ENCODE measurements around the gene WDCP.

The WDCP gene

DNA sequence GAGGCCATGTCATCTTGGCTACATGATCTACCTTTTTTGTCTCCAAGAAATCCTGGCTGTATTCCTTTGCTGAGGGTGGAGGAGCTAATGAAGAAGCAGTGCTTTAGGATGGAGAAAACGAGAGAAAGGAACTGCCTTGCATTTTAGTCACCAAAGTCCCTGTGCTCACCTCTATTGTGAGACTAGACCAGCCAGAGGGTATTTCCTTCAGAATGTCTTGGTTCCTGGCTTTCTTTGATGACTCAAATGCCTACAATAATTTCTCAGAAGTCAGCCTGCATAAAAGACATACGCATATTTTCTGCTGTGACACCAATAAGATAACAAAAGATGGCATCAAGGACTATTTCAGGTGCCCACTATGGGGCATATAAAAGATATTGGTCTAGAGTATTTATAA lies 18.1 kb upstream of the WDCP start:
- Histone ChIP-seq H3K79me1 (ENCODE audit: low read depth, low read length) (no peaks in the 10 kb centered on the region), H3K4me1 (ENCODE audit: control insufficient read depth in 2 of 2, insufficient read depth in 1 of 2, low read depth in 1 of 2, low read length in 2 of 2) (no peaks in the 10 kb centered on the region), H3K23ac (ENCODE audit: low read depth, low read length, poor library complexity) (no peak overlapping the region), H3K27me3 (ENCODE audit: control insufficient read depth in 3 of 3, insufficient read depth in 3 of 3, low read depth in 1 of 3, low read length in 3 of 3) (no peaks in the 10 kb centered on the region), H2BK5ac (ENCODE audit: low read length) (no peak overlapping the region), H3K18ac (ENCODE audit: low read length) (no peak overlapping the region), H2BK12ac (ENCODE audit: low read length) (no peak overlapping the region), H3K4me2 (ENCODE audit: insufficient read depth, low read length, poor library complexity, severe bottlenecking) (no peak overlapping the region), H3K9ac (ENCODE audit: low read depth, low read length, poor library complexity) (no peak overlapping the region), H3K4ac (ENCODE audit: low read length) (no peak overlapping the region), H3K4me3 (ENCODE audit: low read length in 2 of 2) (no peak overlapping the region), H2AK5ac (ENCODE audit: low read depth, low read length) (no peak overlapping the region), H4K91ac (ENCODE audit: low read depth, low read length, poor library complexity) (no peak overlapping the region), H3K14ac (ENCODE audit: low read length) (no peak overlapping the region), H2AFZ (ENCODE audit: low read length) (no peak overlapping the region), H2BK15ac (ENCODE audit: low read length) (no peak overlapping the region), H3K9me3 (replicated peaks in 1 of 2; ENCODE audit: control insufficient read depth in 2 of 2, insufficient read depth in 1 of 2, low read depth in 1 of 2, low read length in 2 of 2) (no peaks in the 10 kb centered on the region), H3K27ac (replicated peaks; ENCODE audit: low read length) (no peak overlapping the region), H4K8ac (ENCODE audit: low read depth, low read length) (no peak overlapping the region), H3K36me3 (replicated peaks in 1 of 2; ENCODE audit: control insufficient read depth in 2 of 2, insufficient read depth in 2 of 2, low read length in 2 of 2) (peaks cover 15 to 62% of the 10 kb centered on the region in 2 donors), H2BK120ac (ENCODE audit: low read depth, low read length) (no peak overlapping the region)
- WGBS, 2 donors (ENCODE audit: extremely low coverage in 2 of 2, insufficient read length in 2 of 2, insufficient replicate concordance in 1 of 2): no CpG with 5 or more reads among the region's 2 CpGs
- DNase-seq (ENCODE audit: low spot score): no peak

DNA sequence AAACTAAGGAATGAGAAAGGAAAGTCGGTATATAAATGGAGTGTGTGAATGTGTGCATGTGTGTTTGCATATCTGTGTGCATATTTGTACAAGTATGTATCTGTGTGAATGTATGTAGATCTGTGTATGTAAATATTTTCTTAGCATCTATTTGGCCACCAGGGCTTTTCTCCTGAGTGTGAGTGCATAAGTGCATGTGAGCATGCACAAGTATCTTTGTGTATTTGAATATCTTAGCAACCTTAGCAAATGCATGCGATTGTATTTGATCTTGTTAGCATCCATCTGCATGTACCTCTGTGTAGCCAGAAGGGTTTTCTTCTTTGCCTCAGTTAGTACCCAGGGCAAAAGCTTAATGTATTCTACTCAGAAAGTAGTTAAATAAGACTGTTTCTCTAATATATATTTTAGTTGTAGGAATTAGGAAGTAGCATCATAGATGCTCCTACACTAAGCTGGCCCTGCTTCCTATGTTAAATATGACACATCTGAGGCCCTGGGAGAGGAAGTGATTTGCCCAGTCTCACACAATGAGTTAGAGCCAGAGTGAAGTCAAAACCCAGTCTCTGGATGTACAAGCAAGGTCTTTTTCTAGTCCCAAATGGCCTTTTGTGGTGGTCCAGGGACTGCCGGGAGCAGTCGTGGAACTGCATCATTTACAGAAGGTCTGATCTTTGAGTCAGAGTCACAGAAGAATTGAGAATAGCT lies 11.5 kb upstream of the WDCP start:
- no peak overlapping the region for H2AFZ ChIP-seq (ENCODE audit: low read length)
- H4K8ac ChIP-seq (ENCODE audit: low read depth, low read length): no peak overlapping the region
- no peak overlapping the region for H2BK15ac ChIP-seq (ENCODE audit: low read length)
- H2BK5ac ChIP-seq (ENCODE audit: low read length): no peak overlapping the region
- H3K4ac ChIP-seq (ENCODE audit: low read length): no peak overlapping the region
- H3K14ac ChIP-seq (ENCODE audit: low read length): no peak overlapping the region
- H3K79me1 ChIP-seq (ENCODE audit: low read depth, low read length): no peaks in the 10 kb centered on the region
- no peak for DNase-seq (ENCODE audit: low spot score)
- no peaks in the 10 kb centered on the region for H3K9me3 ChIP-seq (replicated peaks in 1 of 2; ENCODE audit: control insufficient read depth in 2 of 2, insufficient read depth in 1 of 2, low read depth in 1 of 2, low read length in 2 of 2)
- no peak overlapping the region for H2BK12ac ChIP-seq (ENCODE audit: low read length)
- H3K4me3 ChIP-seq (ENCODE audit: low read length in 2 of 2): no peak overlapping the region
- H2BK120ac ChIP-seq (ENCODE audit: low read depth, low read length): no peak overlapping the region
- H4K91ac ChIP-seq (ENCODE audit: low read depth, low read length, poor library complexity): no peak overlapping the region
- WGBS, 2 donors (ENCODE audit: extremely low coverage in 2 of 2, insufficient read length in 2 of 2, insufficient replicate concordance in 1 of 2): no CpG with 5 or more reads among the region's 4 CpGs
- no peaks in the 10 kb centered on the region for H3K27me3 ChIP-seq (ENCODE audit: control insufficient read depth in 3 of 3, insufficient read depth in 3 of 3, low read depth in 1 of 3, low read length in 3 of 3)
- H2AK5ac ChIP-seq (ENCODE audit: low read depth, low read length): no peak overlapping the region
- no peak overlapping the region for H3K27ac ChIP-seq (replicated peaks; ENCODE audit: low read length)
- no peak overlapping the region for H3K18ac ChIP-seq (ENCODE audit: low read length)
- H3K23ac ChIP-seq (ENCODE audit: low read depth, low read length, poor library complexity): no peak overlapping the region
- no peak overlapping the region for H3K4me2 ChIP-seq (ENCODE audit: insufficient read depth, low read length, poor library complexity, severe bottlenecking)
- H3K4me1 ChIP-seq (ENCODE audit: control insufficient read depth in 2 of 2, insufficient read depth in 1 of 2, low read depth in 1 of 2, low read length in 2 of 2): no peaks in the 10 kb centered on the region
- H3K36me3 ChIP-seq (replicated peaks in 1 of 2; ENCODE audit: control insufficient read depth in 2 of 2, insufficient read depth in 2 of 2, low read length in 2 of 2): peaks cover 3 to 9% of the 10 kb centered on the region in 2 donors
- H3K9ac ChIP-seq (ENCODE audit: low read depth, low read length, poor library complexity): no peak overlapping the region

DNA sequence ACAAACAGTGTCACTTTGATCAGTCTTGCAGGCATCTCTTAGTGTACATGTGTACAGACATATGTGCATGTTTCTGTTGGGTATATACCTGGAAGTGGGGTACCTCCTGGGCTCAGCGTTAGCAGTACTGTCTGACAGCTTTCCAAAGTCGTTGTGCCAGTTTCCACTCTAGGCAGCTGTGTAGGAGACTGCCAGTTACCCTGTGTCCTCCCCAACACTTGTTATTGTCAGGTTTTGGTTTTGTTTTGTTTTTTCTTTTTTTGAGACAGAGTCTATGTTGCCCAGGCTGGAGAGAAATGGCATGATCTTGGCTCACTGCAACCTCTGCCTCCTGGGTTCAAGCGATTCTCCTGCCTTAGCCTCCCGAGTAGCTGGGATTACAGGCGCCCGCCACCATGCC lies 8.6 kb upstream of the WDCP start:
- Histone ChIP-seq H4K8ac (ENCODE audit: low read depth, low read length) (no peak overlapping the region), H3K27ac (replicated peaks; ENCODE audit: low read length) (no peak overlapping the region), H2BK12ac (ENCODE audit: low read length) (no peak overlapping the region), H2AFZ (ENCODE audit: low read length) (no peak overlapping the region), H3K4me2 (ENCODE audit: insufficient read depth, low read length, poor library complexity, severe bottlenecking) (no peak overlapping the region), H3K9ac (ENCODE audit: low read depth, low read length, poor library complexity) (no peak overlapping the region), H3K27me3 (ENCODE audit: control insufficient read depth in 3 of 3, insufficient read depth in 3 of 3, low read depth in 1 of 3, low read length in 3 of 3) (peaks cover 0 to under 1% (median 0%) of the 10 kb centered on the region in 3 experiments), H4K91ac (ENCODE audit: low read depth, low read length, poor library complexity) (no peak overlapping the region), H3K4me1 (ENCODE audit: control insufficient read depth in 2 of 2, insufficient read depth in 1 of 2, low read depth in 1 of 2, low read length in 2 of 2) (no peaks in the 10 kb centered on the region), H3K23ac (ENCODE audit: low read depth, low read length, poor library complexity) (no peak overlapping the region), H3K4ac (ENCODE audit: low read length) (no peak overlapping the region), H3K79me1 (ENCODE audit: low read depth, low read length) (no peaks in the 10 kb centered on the region), H2BK15ac (ENCODE audit: low read length) (no peak overlapping the region), H3K9me3 (replicated peaks in 1 of 2; ENCODE audit: control insufficient read depth in 2 of 2, insufficient read depth in 1 of 2, low read depth in 1 of 2, low read length in 2 of 2) (no peaks in the 10 kb centered on the region), H2BK5ac (ENCODE audit: low read length) (no peak overlapping the region), H3K4me3 (ENCODE audit: low read length in 2 of 2) (no peak overlapping the region), H2BK120ac (ENCODE audit: low read depth, low read length) (no peak overlapping the region), H2AK5ac (ENCODE audit: low read depth, low read length) (no peak overlapping the region), H3K14ac (ENCODE audit: low read length) (no peak overlapping the region), H3K36me3 (replicated peaks in 1 of 2; ENCODE audit: control insufficient read depth in 2 of 2, insufficient read depth in 2 of 2, low read length in 2 of 2) (no peaks in the 10 kb centered on the region), H3K18ac (ENCODE audit: low read length) (no peak overlapping the region)
- no peak for DNase-seq (ENCODE audit: low spot score)
- no CpG with 5 or more reads among the region's 6 CpGs for WGBS, 2 donors (ENCODE audit: extremely low coverage in 2 of 2, insufficient read length in 2 of 2, insufficient replicate concordance in 1 of 2)

DNA sequence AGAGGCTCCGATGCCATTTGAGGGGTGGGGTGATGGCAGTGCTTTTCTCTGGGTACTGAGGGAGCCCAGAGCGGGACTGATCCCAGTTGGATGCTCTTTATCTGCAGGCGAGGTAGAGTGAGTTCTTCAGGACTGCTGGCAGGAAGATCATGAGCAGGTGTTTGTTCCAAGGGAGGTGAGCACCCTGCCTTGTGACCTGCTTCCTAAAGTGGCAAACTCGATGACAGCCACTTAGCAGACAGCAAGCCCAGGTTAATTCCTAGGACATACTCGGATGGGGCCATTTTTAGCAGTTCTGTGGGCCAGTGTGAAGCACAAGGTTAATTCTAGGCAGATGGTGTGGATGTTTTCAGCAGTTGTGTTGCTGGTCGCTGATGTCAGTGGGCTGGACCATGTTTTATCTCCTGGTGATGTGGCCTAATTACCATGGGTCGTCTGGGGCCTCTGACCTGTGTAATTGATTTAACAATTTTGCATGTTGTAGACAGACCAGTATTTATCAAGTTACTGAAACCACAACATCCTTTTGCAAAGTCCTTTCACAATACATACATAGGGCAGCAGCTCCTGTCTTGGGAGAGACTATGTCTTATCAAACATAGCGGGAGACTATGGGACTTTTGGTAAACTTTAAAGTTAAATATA lies 7.3 kb upstream of the WDCP start:
- H3K23ac ChIP-seq (ENCODE audit: low read depth, low read length, poor library complexity): no peak overlapping the region
- H2BK5ac ChIP-seq (ENCODE audit: low read length): no peak overlapping the region
- no peak overlapping the region for H3K4me3 ChIP-seq (ENCODE audit: low read length in 2 of 2)
- peaks cover 0 to 5% (median 0%) of the 10 kb centered on the region in 3 experiments for H3K27me3 ChIP-seq (ENCODE audit: control insufficient read depth in 3 of 3, insufficient read depth in 3 of 3, low read depth in 1 of 3, low read length in 3 of 3)
- no peak overlapping the region for H3K18ac ChIP-seq (ENCODE audit: low read length)
- no peak overlapping the region for H2BK120ac ChIP-seq (ENCODE audit: low read depth, low read length)
- no peak overlapping the region for H3K4ac ChIP-seq (ENCODE audit: low read length)
- H3K27ac ChIP-seq (replicated peaks; ENCODE audit: low read length): no peak overlapping the region
- H3K4me1 ChIP-seq (ENCODE audit: control insufficient read depth in 2 of 2, insufficient read depth in 1 of 2, low read depth in 1 of 2, low read length in 2 of 2): peaks cover 0 to 2% of the 10 kb centered on the region in 2 donors
- H4K91ac ChIP-seq (ENCODE audit: low read depth, low read length, poor library complexity): no peak overlapping the region
- DNase-seq (ENCODE audit: low spot score): no peak
- H2AFZ ChIP-seq (ENCODE audit: low read length): no peak overlapping the region
- no peak overlapping the region for H2BK15ac ChIP-seq (ENCODE audit: low read length)
- H3K79me1 ChIP-seq (ENCODE audit: low read depth, low read length): no peaks in the 10 kb centered on the region
- H3K9me3 ChIP-seq (replicated peaks in 1 of 2; ENCODE audit: control insufficient read depth in 2 of 2, insufficient read depth in 1 of 2, low read depth in 1 of 2, low read length in 2 of 2): no peaks in the 10 kb centered on the region
- no peaks in the 10 kb centered on the region for H3K36me3 ChIP-seq (replicated peaks in 1 of 2; ENCODE audit: control insufficient read depth in 2 of 2, insufficient read depth in 2 of 2, low read length in 2 of 2)
- H2AK5ac ChIP-seq (ENCODE audit: low read depth, low read length): no peak overlapping the region
- no peak overlapping the region for H3K4me2 ChIP-seq (ENCODE audit: insufficient read depth, low read length, poor library complexity, severe bottlenecking)
- no peak overlapping the region for H2BK12ac ChIP-seq (ENCODE audit: low read length)
- no peak overlapping the region for H3K9ac ChIP-seq (ENCODE audit: low read depth, low read length, poor library complexity)
- no CpG with 5 or more reads among the region's 8 CpGs for WGBS, 2 donors (ENCODE audit: extremely low coverage in 2 of 2, insufficient read length in 2 of 2, insufficient replicate concordance in 1 of 2)
- H4K8ac ChIP-seq (ENCODE audit: low read depth, low read length): no peak overlapping the region
- no peak overlapping the region for H3K14ac ChIP-seq (ENCODE audit: low read length)

Measured in neuronal stem cell (in vitro differentiated cells).